Articular chondrocyte of knee joint (primary cell): Measurements from ENCODE around the gene KCNJ2. TPM values are rescaled to one million over a fixed set of nuclear protein-coding genes. Genes with fewer than 3 reads are reported as not detected.

Experiments used
- total RNA-seq: library from RNA; depleted of rRNA; stranded (reverse); fragments of >200 nt; gene quantifications from 2 replicates; pipeline ENCODE4 v1.2.3, GENCODE V29; 2012

KCNJ2 gene
- total RNA-seq, result 1.2 and 2.3 TPM in 2 replicates

GRCh38 chr17:70168977-70169708 lies at the start of gene KCNJ2:
TSS of gene KCNJ2 (plus strand) at chr17:70169532. CDS start at chr17:70175040, 5,508 bp downstream.

Other genes starting within 250 kb of the KCNJ2 start
- not detected in 2 replicates for gene KCNJ16, start 94.3 kb upstream of the KCNJ2 start, total RNA-seq